GM19324 (cell line): Measurements from ENCODE around the gene VAPA.

Experiments used
- ATAC-seq: cut with Tn5 transposase; IDR thresholded peaks from one replicate; pipeline ENCODE4 v1.9.1; 2021; ENCODE audit warnings: mild to moderate bottlenecking, moderate library complexity; ENCODE audit not compliant: unreplicated experiment, low FRiP score

VAPA gene

GRCh38 chr18:9931146-9931545, 17.3 kb downstream of the VAPA start:
- no peak for ATAC-seq

GRCh38 chr18:9931678-9932077, 17.9 kb downstream of the VAPA start:
- ATAC-seq = no peak

GRCh38 chr18:9933865-9934264, 20.0 kb downstream of the VAPA start:
- no peak for ATAC-seq

GRCh38 chr18:9934274-9934673, 20.5 kb downstream of the VAPA start:
- ATAC-seq = no peak

GRCh38 chr18:9941103-9941502, 27.3 kb downstream of the VAPA start:
- no peak for ATAC-seq

- ATAC-seq = no peak
These were observed 27.8 kb downstream of the VAPA start for GRCh38 chr18:9941660-9942059.

DNA sequence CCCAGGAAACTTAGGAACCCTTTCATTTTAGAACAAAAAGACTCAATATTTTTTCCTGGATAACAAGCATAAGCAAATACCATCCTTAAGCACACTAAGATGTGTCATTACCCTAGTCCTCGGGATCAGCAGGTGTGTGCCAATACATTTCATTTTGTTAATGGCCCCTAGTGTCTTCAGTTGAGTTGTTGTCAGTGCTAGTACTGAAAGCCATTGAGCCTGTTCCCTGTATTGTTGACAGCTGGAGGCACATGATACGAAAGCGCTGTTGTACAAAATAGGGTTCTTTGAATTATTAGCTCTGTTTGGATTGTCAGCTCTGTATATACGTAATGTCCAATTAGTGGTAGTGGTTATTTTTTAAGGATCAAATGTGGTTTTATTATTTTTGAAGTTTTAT, 29.5 kb downstream of the VAPA start:
- no peak for ATAC-seq

DNA sequence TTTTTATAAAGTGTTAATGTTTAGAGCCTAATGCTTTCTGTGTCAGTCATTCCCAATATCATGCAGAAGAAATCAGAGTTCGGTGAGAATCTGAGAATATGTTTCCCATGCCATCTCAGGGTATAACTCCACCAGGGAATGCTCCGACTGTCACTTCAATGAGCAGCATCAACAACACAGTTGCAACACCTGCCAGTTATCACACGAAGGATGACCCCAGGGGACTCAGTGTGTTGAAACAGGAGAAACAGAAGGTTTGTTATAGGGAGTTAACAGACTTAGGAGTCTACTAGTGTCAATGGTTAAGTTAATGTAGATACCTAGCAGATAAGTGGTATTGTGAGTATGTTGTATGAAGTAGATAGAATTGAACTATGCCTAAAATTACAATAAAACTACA, 31.0 kb downstream of the VAPA start:
- ATAC-seq = no peak

DNA sequence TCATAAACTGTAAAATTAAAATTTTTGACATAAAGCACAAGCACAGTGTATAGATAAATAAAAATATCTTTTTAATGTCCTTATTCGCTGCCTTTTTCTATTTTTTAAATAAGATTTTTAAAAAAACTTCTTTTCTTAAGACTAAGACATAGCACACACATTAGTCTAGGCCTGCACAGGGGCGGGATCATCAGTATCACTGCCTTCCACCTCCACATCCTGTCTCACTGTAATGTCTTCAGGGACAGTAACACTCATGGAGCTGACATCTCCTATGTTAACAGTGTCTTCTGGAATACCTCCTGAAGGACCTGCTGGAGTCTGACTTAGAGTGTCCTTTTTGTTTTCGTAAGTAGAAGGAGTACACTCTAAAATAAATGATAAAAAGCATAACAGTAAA, 33.0 kb downstream of the VAPA start:
- no peak for ATAC-seq

GRCh38 chr18:9947248-9947647, 33.4 kb downstream of the VAPA start:
- no peak for ATAC-seq

DNA sequence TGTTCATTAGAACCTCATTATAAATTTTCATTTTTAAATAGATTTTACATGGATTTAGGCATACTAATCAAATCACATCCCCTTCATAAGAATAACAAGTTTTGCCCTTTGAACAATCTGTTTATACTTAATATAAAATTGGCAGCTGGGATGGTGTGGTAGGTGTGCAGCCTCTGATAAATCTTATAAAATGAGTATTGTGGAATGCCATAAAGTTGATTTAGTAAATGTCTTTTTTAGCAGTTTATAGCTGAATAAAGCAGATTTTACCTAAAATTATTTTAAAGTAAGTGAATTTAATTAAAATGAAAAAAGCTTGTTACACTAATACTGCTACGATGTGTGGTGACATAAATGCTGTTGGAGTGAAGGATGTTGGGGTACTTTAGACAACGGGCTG, 35.5 kb downstream of the VAPA start:
- ATAC-seq = no peak

DNA sequence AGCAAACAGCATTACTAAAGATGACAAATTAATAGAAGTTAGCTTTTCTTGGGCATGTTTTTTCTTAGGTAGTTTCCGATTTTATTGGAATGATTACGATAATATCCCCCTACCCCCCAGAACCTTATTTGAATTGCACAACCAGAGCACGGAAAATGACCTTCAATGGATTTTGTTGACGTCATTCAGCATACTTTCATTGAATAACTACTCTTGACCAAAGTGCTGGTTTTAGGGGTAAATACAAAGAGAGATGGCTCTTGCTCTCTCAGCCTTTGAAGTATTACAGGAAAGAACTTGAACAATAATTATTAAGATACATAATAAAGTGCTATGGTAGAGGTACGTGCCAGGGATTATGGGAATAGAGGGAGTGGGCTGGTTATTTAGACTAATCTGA, 36.0 kb downstream of the VAPA start:
- ATAC-seq = no peak

DNA sequence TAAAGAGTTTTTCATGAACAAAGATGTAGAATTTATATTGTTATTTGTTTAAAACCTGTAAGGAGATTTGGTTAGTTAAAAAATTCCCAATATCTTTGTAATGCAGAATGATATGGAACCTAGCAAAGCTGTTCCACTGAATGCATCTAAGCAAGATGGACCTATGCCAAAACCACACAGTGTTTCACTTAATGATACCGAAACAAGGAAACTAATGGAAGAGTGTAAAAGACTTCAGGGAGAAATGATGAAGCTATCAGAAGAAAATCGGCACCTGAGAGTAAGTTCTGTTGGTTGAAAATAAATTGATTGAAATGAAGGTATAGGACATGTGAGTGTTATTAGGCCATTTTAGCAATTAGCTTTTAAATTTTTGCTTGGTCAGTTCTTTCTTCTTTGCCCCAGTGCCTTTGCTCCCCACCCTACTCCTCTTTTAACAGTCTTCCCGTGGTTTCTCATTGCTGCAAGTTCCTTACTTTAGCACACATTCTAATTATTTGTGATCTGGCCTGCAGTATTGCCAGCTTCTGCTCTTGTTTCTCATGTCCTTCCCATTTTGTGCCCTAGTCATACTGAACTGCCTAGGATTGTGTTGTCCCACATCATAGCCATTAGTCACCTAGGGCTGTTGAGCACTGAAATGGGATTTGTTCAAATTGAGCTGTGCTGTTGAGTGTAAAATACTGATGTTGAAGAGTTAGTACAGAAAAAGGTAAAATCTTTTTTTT, 36.6 kb downstream of the VAPA start:
- ATAC-seq = no peak

DNA sequence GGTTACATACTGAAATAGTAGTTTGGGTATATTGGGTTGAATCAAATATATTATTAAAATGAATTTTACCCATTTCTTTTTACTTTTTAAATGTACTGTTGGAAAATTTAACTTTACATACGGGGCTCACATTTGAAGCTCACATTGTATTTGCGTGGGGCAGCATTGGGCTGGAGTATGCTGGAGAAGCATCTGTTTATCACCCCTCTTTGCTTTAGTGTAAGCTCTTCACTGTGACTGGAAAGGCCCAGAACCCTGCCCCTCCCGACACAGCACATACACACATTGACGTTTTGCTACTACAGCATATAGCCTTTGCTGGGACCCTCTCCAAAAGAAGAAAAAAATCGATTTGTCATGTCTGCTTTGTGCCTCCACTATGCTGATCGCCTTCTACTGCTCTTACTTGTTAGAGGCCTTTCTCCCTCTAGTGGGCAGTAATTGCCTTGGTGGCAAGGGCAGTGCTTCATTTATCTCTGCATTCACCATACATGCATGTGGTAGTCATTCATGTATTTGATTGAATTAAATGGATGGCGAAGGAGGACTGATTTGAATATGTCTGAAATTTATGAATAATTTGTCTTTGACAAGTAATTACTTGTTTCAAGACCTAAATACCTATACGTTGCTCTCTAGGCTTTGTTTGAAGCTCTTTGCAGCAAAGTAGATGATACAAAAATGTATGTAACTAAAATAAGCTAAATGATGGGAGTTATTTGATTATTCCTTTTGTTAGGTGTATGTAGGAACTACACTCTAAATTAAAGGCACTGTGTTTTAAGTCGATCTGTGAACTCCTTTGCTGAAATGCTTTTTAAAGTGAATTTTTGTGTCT, 37.4 kb downstream of the VAPA start:
- ATAC-seq = no peak

GRCh38 chr18:9952633-9953416, 39.0 kb downstream of the VAPA start:
- ATAC-seq = no peak

GRCh38 chr18:9958861-9959399, 45.1 kb downstream of the VAPA start:
- ATAC-seq = no peak

DNA sequence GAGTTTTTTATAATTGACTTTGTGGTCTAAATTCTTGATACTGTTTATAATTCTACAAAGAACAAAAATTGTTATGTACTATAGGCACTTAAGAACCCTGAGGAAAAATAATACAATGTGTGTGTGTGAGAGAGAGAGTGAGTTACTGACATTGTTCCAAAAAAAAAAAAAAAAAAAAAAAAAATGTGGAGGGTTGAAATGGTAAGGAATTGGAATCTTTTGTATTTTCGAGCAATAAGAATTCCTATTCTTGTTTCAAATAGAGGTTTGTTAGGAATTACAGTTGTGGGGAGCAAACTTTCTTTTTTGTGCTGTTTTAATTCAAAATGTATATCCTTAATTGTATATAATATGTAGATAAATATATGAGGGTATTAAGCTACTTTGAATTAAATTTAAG, 45.7 kb downstream of the VAPA start:
- no peak for ATAC-seq

- no peak for ATAC-seq
These were observed 46.6 kb downstream of the VAPA start for GRCh38 chr18:9960258-9960904.

DNA sequence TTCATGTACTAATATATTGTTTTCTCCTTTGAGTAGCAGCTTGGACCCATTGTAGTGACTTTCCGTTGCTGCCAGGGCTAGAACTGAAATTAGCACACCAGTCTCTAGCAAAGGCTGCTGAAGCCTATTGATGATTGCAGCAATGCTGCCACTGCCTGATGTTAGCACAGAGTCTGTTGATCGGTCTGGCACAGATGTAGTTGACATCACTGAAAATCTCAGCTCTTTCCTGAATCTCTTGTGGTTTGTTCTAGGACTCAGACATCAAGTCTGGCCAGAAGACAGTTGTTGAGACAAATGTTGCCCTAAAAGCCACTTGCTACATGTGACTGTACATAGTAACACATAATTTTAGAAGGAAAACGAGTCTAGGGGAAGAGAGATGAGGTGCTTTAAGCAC, 47.2 kb downstream of the VAPA start:
- no peak for ATAC-seq
